ENCODE data around the gene OR8D1. TPM values are rescaled to one million over a fixed set of nuclear protein-coding genes. Genes with fewer than 3 reads are reported as not detected.
"Not testable (repeated sequence)": the region's sequence is repeated elsewhere in the genome, so short reads cannot be mapped to it uniquely, and the experiment has no call there.

The OR8D1 gene
- total RNA-seq, 1 experiment from 2014 or later = not detected

DNA sequence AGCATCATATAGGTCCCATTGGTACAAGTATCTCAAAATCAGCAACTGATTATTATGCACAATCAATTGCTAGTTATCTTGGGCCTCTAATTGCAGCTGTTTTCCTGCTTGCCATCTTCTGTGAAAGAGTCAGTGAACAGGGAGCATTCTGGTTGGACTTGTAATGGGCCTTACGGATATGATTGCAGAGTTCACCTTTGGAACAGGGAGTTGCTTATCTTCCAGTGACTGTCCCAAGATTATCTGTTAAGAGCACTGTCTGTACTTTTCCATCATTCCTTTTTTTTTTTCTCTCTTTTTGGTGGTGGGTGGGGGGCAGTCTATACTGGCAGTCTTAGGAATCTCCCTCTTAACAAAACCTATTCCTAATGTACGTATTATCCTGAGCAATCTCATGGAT, 39.7 kb downstream of the OR8D1 start (continued):
- TF ChIP-seq, protein P1, sequence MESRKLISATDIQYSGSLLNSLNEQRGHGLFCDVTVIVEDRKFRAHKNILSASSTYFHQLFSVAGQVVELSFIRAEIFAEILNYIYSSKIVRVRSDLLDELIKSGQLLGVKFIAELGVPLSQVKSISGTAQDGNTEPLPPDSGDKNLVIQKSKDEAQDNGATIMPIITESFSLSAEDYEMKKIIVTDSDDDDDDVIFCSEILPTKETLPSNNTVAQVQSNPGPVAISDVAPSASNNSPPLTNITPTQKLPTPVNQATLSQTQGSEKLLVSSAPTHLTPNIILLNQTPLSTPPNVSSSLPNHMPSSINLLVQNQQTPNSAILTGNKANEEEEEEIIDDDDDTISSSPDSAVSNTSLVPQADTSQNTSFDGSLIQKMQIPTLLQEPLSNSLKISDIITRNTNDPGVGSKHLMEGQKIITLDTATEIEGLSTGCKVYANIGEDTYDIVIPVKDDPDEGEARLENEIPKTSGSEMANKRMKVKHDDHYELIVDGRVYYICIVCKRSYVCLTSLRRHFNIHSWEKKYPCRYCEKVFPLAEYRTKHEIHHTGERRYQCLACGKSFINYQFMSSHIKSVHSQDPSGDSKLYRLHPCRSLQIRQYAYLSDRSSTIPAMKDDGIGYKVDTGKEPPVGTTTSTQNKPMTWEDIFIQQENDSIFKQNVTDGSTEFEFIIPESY (IDR thresholded peaks at IDR 0.05; ENCODE audit: extremely low read depth, insufficient replicate concordance, low read length) = no peak

DNA sequence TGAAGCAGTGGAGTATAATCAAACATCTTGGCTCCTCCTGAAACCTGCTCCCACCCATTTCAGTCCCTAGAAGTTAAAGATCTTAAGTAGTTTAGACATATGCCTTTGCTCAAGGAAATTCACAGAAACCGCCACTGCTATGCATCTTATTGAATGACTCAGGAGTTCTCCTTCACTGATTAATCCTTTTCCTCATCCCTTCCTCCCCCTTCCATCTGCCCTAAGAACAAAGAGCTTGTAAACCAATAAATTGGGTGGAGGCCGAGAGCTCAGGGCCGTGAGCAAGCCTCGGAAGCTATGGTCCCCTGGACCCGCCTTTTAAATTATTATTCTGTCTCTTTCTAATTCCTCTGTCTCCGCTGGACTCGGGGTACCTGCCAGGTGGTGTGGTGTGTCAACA, 42.9 kb downstream of the OR8D1 start:
- BruUV-seq (replicated peaks); H3K9me2 ChIP-seq (ENCODE audit: insufficient read depth); H3K27ac ChIP-seq (ENCODE audit: low read depth, low read length); POLR2A ChIA-PET; H3K79me2 ChIP-seq (ENCODE audit: insufficient read depth, low read length); ATAC-seq; H3K4me3 ChIP-seq (replicated peaks in 1 of 2; ENCODE audit: low read depth in 1 of 2, low read length in 2 of 2); H3K9ac ChIP-seq (ENCODE audit: low read length); H3K9me3 ChIP-seq (ENCODE audit: control insufficient read depth in 1 of 2, insufficient read depth in 1 of 2, low read depth in 1 of 2, low read length in 2 of 2); RAD21 ChIA-PET (ENCODE audit: low non-redundant PET in 1 of 2, low total read pairs in 2 of 2, uncharacterized antibody in 2 of 2, unreplicated experiment in 2 of 2); H3K4me1 ChIP-seq (ENCODE audit: control insufficient read depth in 1 of 2, insufficient read depth in 2 of 2, low read length in 2 of 2); H3K4me2 ChIP-seq (ENCODE audit: low read length); intact Hi-C loops (cut with micrococcal nuclease); H3K36me3 ChIP-seq (ENCODE audit: control insufficient read depth in 1 of 2, insufficient read depth in 2 of 2, low read length in 2 of 2); H4K20me1 ChIP-seq (ENCODE audit: insufficient read depth); CTCF ChIA-PET; H2AFZ ChIP-seq (ENCODE audit: low read depth, low read length, poor library complexity, severe bottlenecking); DNase-seq (ENCODE audit: low read depth, low spot score): not testable (repeated sequence)
- peaks cover 16% of the 10 kb centered on the region; the same call in 1 of the 2 replicates for H3K27me3 ChIP-seq (ENCODE audit: insufficient read depth, low read length)

DNA sequence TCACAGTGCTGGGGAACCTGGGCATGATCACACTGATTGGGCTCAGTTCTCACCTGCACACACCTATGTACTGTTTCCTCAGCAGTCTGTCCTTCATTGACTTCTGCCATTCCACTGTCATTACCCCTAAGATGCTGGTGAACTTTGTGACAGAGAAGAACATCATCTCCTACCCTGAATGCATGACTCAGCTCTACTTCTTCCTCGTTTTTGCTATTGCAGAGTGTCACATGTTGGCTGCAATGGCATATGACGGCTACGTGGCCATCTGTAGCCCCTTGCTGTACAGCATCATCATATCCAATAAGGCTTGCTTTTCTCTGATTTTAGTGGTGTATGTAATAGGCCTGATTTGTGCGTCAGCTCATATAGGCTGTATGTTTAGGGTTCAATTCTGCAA, 48.7 kb downstream of the OR8D1 start:
- H2AFZ ChIP-seq (ENCODE audit: low read depth, low read length, poor library complexity, severe bottlenecking); H4K20me1 ChIP-seq (ENCODE audit: insufficient read depth); RAD21 ChIA-PET (ENCODE audit: low non-redundant PET in 1 of 2, low total read pairs in 2 of 2, uncharacterized antibody in 2 of 2, unreplicated experiment in 2 of 2); POLR2A ChIA-PET; H3K4me1 ChIP-seq (ENCODE audit: control insufficient read depth in 1 of 2, insufficient read depth in 2 of 2, low read length in 2 of 2); CTCF ChIA-PET; H3K79me2 ChIP-seq (ENCODE audit: insufficient read depth, low read length); H3K9me3 ChIP-seq (ENCODE audit: control insufficient read depth in 1 of 2, insufficient read depth in 1 of 2, low read depth in 1 of 2, low read length in 2 of 2); DNase-seq (ENCODE audit: low read depth, low spot score); H3K9me2 ChIP-seq (ENCODE audit: insufficient read depth); H3K4me3 ChIP-seq (replicated peaks in 1 of 2; ENCODE audit: low read depth in 1 of 2, low read length in 2 of 2); ATAC-seq; H3K4me2 ChIP-seq (ENCODE audit: low read length); H3K36me3 ChIP-seq (ENCODE audit: control insufficient read depth in 1 of 2, insufficient read depth in 2 of 2, low read length in 2 of 2); intact Hi-C loops (cut with micrococcal nuclease); BruUV-seq (replicated peaks); H3K9ac ChIP-seq (ENCODE audit: low read length); H3K27ac ChIP-seq (ENCODE audit: low read depth, low read length): not testable (repeated sequence)
- H3K27me3 ChIP-seq (ENCODE audit: insufficient read depth, low read length) = peaks cover 18% of the 10 kb centered on the region
